GM10248 (cell line): ENCODE data around the gene TCP1.

Experiments used
- CTCF ChIA-PET: fragments of 300-600 bp; sonication (Branson Sonifier 250); formaldehyde crosslinking; extraction: SDS; loops from one replicate; lab custom pipeline; 2021; ENCODE audit warnings: antibody characterized with exemption; lab: Yijun Ruan, JAX
- POLR2A ChIA-PET: fragments of 350-650 bp; sonication (Branson Sonifier 250); formaldehyde crosslinking; extraction: SDS; loops from one replicate; lab custom pipeline; 2020; ENCODE audit warnings: antibody characterized with exemption; lab: Yijun Ruan, JAX
- DNase-seq: peaks from one replicate; pipeline ENCODE4 v3.0.0; 2012; ENCODE audit errors: extremely low spot score
- CTCF ChIP-seq: IDR thresholded peaks from 2 replicates; pipeline ENCODE4 v1.5.1; 2012; ENCODE audit warnings: mild to moderate bottlenecking, low read depth; ENCODE audit errors: extremely low read depth, missing control alignments, control extremely low read depth

The TCP1 gene

GRCh38 chr6:159758031-159759001 is 31.1 kb downstream of the TCP1 start:
- POLR2A ChIA-PET, result interaction anchor here (0.7 kb wide), 1 partner anchor 14 kb away, joined by 3 read pairs; no protein-coding TSS in a partner anchor
- TF ChIP-seq CTCF, result no peak
- CTCF ChIA-PET, result interaction anchor here (1.1 to 1.7 kb wide), 4 partner anchors 12 to 265 kb away, joined by 3 to 4 read pairs (median 4); no protein-coding TSS in a partner anchor
- no peak for DNase-seq

- POLR2A ChIA-PET, result no interaction called here
- no peak for TF ChIP-seq CTCF
- no peak for DNase-seq
- CTCF ChIA-PET, result interaction anchor here (1.3 kb wide), 1 partner anchor 9 kb away, joined by 3 read pairs; no protein-coding TSS in a partner anchor
These were observed 32.9 kb downstream of the TCP1 start for GRCh38 chr6:159756508-159756907.

- ChIA-PET POLR2A (no interaction called here), CTCF (no interaction called here)
- TF ChIP-seq CTCF, result no peak
- no peak for DNase-seq
These were observed 34.2 kb downstream of the TCP1 start for GRCh38 chr6:159754959-159755914.

- CTCF ChIA-PET, result no interaction called here
- POLR2A ChIA-PET, result no interaction called here
- no peak for TF ChIP-seq CTCF
- DNase-seq, result no peak
These were observed 35.0 kb downstream of the TCP1 start for GRCh38 chr6:159754401-159754800.

GRCh38 chr6:159753081-159753872 is 36.1 kb downstream of the TCP1 start:
- CTCF ChIA-PET, result interaction anchor here (2.6 kb wide), 1 partner anchor 9 kb away, joined by 9 read pairs; the partner anchor contains the start of gene ACAT2
- DNase-seq, result no peak
- no peak for TF ChIP-seq CTCF
- POLR2A ChIA-PET, result no interaction called here
